Measurements from ENCODE around the gene ADGRD1.
A peak's percentile ranks its signal among the peaks of the same experiment; 100 is the strongest.

ADGRD1 gene

GRCh38 chr12:131104463-131105350 lies 151.0 kb downstream of the ADGRD1 start:
- no peak overlapping the region for H2BK12ac ChIP-seq (ENCODE audit: low read length)
- no peaks in the 10 kb centered on the region for H3K79me1 ChIP-seq (ENCODE audit: low read length)
- no peak overlapping the region for H3K18ac ChIP-seq (ENCODE audit: low read length)
- H3K36me3 ChIP-seq (ENCODE audit: control insufficient read depth in 1 of 2, insufficient read depth in 2 of 2, low read length in 2 of 2): no peaks in the 10 kb centered on the region
- H3K9me3 ChIP-seq (ENCODE audit: insufficient read depth, low read depth, low read length): peaks cover 7% of the 10 kb centered on the region
- no peak overlapping the region for H3K4me2 ChIP-seq (ENCODE audit: low read length)
- no peak overlapping the region for H4K8ac ChIP-seq (ENCODE audit: low read depth, low read length)
- H4K91ac ChIP-seq (ENCODE audit: low read depth, low read length): no peak overlapping the region
- H2BK5ac ChIP-seq (ENCODE audit: low read depth, low read length, poor library complexity): no peak overlapping the region
- H3K23ac ChIP-seq (ENCODE audit: low read length): no peak overlapping the region
- no peak overlapping the region for H3K9ac ChIP-seq (ENCODE audit: low read length)
- no peak overlapping the region for H3K4ac ChIP-seq (ENCODE audit: low read depth, low read length)
- no peaks in the 10 kb centered on the region for H3K4me1 ChIP-seq (ENCODE audit: control insufficient read depth in 1 of 2, insufficient read depth in 2 of 2, low read length in 2 of 2)
- DNase-seq: peak; percentile 46 to 88
- H2AK5ac ChIP-seq (ENCODE audit: low read length): no peak overlapping the region
- WGBS (ENCODE audit: extremely low coverage, insufficient coverage, insufficient read length): no CpG with 5 or more reads among the region's 32 CpGs
- H4K12ac ChIP-seq (ENCODE audit: low read depth, low read length): no peak overlapping the region
- no peak overlapping the region for H3K14ac ChIP-seq (ENCODE audit: low read length)
- H2BK120ac ChIP-seq (ENCODE audit: insufficient read depth, low read length, poor library complexity): no peak overlapping the region
- no peaks in the 10 kb centered on the region for H3K27me3 ChIP-seq (ENCODE audit: insufficient read depth, low read length)
- H3K27ac ChIP-seq (ENCODE audit: low read depth, low read length): no peak overlapping the region
- H3K4me3 ChIP-seq (ENCODE audit: low read depth, low read length): no peak overlapping the region
- no peaks in the 10 kb centered on the region for H3K79me2 ChIP-seq (ENCODE audit: control insufficient read depth, insufficient read depth, low read length, poor library complexity)
- no peak overlapping the region for H2AFZ ChIP-seq (ENCODE audit: insufficient read depth, low read length, poor library complexity)

- Histone ChIP-seq H3K9ac (ENCODE audit: low read length) (no peak overlapping the region), H3K36me3 (ENCODE audit: control insufficient read depth in 1 of 2, insufficient read depth in 2 of 2, low read length in 2 of 2) (no peaks in the 10 kb centered on the region), H3K4me2 (ENCODE audit: low read length) (no peak overlapping the region), H3K9me3 (ENCODE audit: insufficient read depth, low read depth, low read length) (peaks cover 5% of the 10 kb centered on the region), H3K23ac (ENCODE audit: low read length) (no peak overlapping the region), H2AFZ (ENCODE audit: insufficient read depth, low read length, poor library complexity) (no peak overlapping the region), H3K4me1 (ENCODE audit: control insufficient read depth in 1 of 2, insufficient read depth in 2 of 2, low read length in 2 of 2) (no peaks in the 10 kb centered on the region), H3K79me2 (ENCODE audit: control insufficient read depth, insufficient read depth, low read length, poor library complexity) (no peaks in the 10 kb centered on the region), H2BK120ac (ENCODE audit: insufficient read depth, low read length, poor library complexity) (no peak overlapping the region), H3K18ac (ENCODE audit: low read length) (no peak overlapping the region), H3K27ac (ENCODE audit: low read depth, low read length) (no peak overlapping the region), H3K79me1 (ENCODE audit: low read length) (no peaks in the 10 kb centered on the region), H2BK5ac (ENCODE audit: low read depth, low read length, poor library complexity) (no peak overlapping the region), H2AK5ac (ENCODE audit: low read length) (no peak overlapping the region), H3K27me3 (ENCODE audit: insufficient read depth, low read length) (no peaks in the 10 kb centered on the region), H4K12ac (ENCODE audit: low read depth, low read length) (no peak overlapping the region), H3K4ac (ENCODE audit: low read depth, low read length) (no peak overlapping the region), H3K4me3 (ENCODE audit: low read depth, low read length) (no peak overlapping the region), H4K8ac (ENCODE audit: low read depth, low read length) (no peak overlapping the region), H3K14ac (ENCODE audit: low read length) (no peak overlapping the region), H4K91ac (ENCODE audit: low read depth, low read length) (no peak overlapping the region), H2BK12ac (ENCODE audit: low read length) (no peak overlapping the region)
- DNase-seq: no peak
- WGBS (ENCODE audit: extremely low coverage, insufficient coverage, insufficient read length): no CpG with 5 or more reads among the region's 7 CpGs
Observed at GRCh38 chr12:131105351-131105735, 151.6 kb downstream of the ADGRD1 start.

- H3K79me1 ChIP-seq (ENCODE audit: low read length): no peaks in the 10 kb centered on the region
- H2AK5ac ChIP-seq (ENCODE audit: low read length): no peak overlapping the region
- no peak overlapping the region for H4K12ac ChIP-seq (ENCODE audit: low read depth, low read length)
- DNase-seq: no peak
- peaks cover 5% of the 10 kb centered on the region for H3K9me3 ChIP-seq (ENCODE audit: insufficient read depth, low read depth, low read length)
- whole genome bisulfite sequencing (ENCODE audit: extremely low coverage, insufficient coverage, insufficient read length): no CpG with 5 or more reads among the region's 27 CpGs
- H2BK12ac ChIP-seq (ENCODE audit: low read length): no peak overlapping the region
- no peaks in the 10 kb centered on the region for H3K4me1 ChIP-seq (ENCODE audit: control insufficient read depth in 1 of 2, insufficient read depth in 2 of 2, low read length in 2 of 2)
- no peaks in the 10 kb centered on the region for H3K36me3 ChIP-seq (ENCODE audit: control insufficient read depth in 1 of 2, insufficient read depth in 2 of 2, low read length in 2 of 2)
- no peak overlapping the region for H3K27ac ChIP-seq (ENCODE audit: low read depth, low read length)
- no peak overlapping the region for H2BK5ac ChIP-seq (ENCODE audit: low read depth, low read length, poor library complexity)
- no peak overlapping the region for H4K8ac ChIP-seq (ENCODE audit: low read depth, low read length)
- H3K4me3 ChIP-seq (ENCODE audit: low read depth, low read length): no peak overlapping the region
- no peak overlapping the region for H2AFZ ChIP-seq (ENCODE audit: insufficient read depth, low read length, poor library complexity)
- no peak overlapping the region for H3K4me2 ChIP-seq (ENCODE audit: low read length)
- H4K91ac ChIP-seq (ENCODE audit: low read depth, low read length): no peak overlapping the region
- no peak overlapping the region for H3K4ac ChIP-seq (ENCODE audit: low read depth, low read length)
- H3K79me2 ChIP-seq (ENCODE audit: control insufficient read depth, insufficient read depth, low read length, poor library complexity): no peaks in the 10 kb centered on the region
- no peaks in the 10 kb centered on the region for H3K27me3 ChIP-seq (ENCODE audit: insufficient read depth, low read length)
- no peak overlapping the region for H2BK120ac ChIP-seq (ENCODE audit: insufficient read depth, low read length, poor library complexity)
- H3K14ac ChIP-seq (ENCODE audit: low read length): no peak overlapping the region
- H3K18ac ChIP-seq (ENCODE audit: low read length): no peak overlapping the region
- H3K9ac ChIP-seq (ENCODE audit: low read length): no peak overlapping the region
- H3K23ac ChIP-seq (ENCODE audit: low read length): no peak overlapping the region
Observed at GRCh38 chr12:131105736-131106348, 152.1 kb downstream of the ADGRD1 start.

GRCh38 chr12:131106349-131106941 lies 152.7 kb downstream of the ADGRD1 start:
- Histone ChIP-seq H3K14ac (ENCODE audit: low read length) (no peak overlapping the region), H4K91ac (ENCODE audit: low read depth, low read length) (no peak overlapping the region), H3K23ac (ENCODE audit: low read length) (no peak overlapping the region), H2BK5ac (ENCODE audit: low read depth, low read length, poor library complexity) (no peak overlapping the region), H3K4ac (ENCODE audit: low read depth, low read length) (no peak overlapping the region), H3K18ac (ENCODE audit: low read length) (no peak overlapping the region), H3K27me3 (ENCODE audit: insufficient read depth, low read length) (no peaks in the 10 kb centered on the region), H3K79me1 (ENCODE audit: low read length) (no peaks in the 10 kb centered on the region), H4K12ac (ENCODE audit: low read depth, low read length) (no peak overlapping the region), H3K4me3 (ENCODE audit: low read depth, low read length) (no peak overlapping the region), H3K36me3 (ENCODE audit: control insufficient read depth in 1 of 2, insufficient read depth in 2 of 2, low read length in 2 of 2) (no peaks in the 10 kb centered on the region), H3K4me1 (ENCODE audit: control insufficient read depth in 1 of 2, insufficient read depth in 2 of 2, low read length in 2 of 2) (no peaks in the 10 kb centered on the region), H3K27ac (ENCODE audit: low read depth, low read length) (no peak overlapping the region), H3K9me3 (ENCODE audit: insufficient read depth, low read depth, low read length) (peaks cover 5% of the 10 kb centered on the region), H3K4me2 (ENCODE audit: low read length) (no peak overlapping the region), H2AFZ (ENCODE audit: insufficient read depth, low read length, poor library complexity) (no peak overlapping the region), H4K8ac (ENCODE audit: low read depth, low read length) (no peak overlapping the region), H3K9ac (ENCODE audit: low read length) (no peak overlapping the region), H2BK12ac (ENCODE audit: low read length) (no peak overlapping the region), H3K79me2 (ENCODE audit: control insufficient read depth, insufficient read depth, low read length, poor library complexity) (no peaks in the 10 kb centered on the region), H2BK120ac (ENCODE audit: insufficient read depth, low read length, poor library complexity) (no peak overlapping the region), H2AK5ac (ENCODE audit: low read length) (no peak overlapping the region)
- no peak for DNase-seq
- no CpG with 5 or more reads among the region's 6 CpGs for WGBS (ENCODE audit: extremely low coverage, insufficient coverage, insufficient read length)

All from trophoblast cell (in vitro differentiated cells and primary cell).